HG03571 (cell line): ENCODE results near the gene INTS15.

Experiments
- ATAC-seq: cut with Tn5 transposase; IDR thresholded peaks from one replicate; pipeline ENCODE4 v1.9.1; 2021; ENCODE audit not compliant: unreplicated experiment

The INTS15 gene

DNA sequence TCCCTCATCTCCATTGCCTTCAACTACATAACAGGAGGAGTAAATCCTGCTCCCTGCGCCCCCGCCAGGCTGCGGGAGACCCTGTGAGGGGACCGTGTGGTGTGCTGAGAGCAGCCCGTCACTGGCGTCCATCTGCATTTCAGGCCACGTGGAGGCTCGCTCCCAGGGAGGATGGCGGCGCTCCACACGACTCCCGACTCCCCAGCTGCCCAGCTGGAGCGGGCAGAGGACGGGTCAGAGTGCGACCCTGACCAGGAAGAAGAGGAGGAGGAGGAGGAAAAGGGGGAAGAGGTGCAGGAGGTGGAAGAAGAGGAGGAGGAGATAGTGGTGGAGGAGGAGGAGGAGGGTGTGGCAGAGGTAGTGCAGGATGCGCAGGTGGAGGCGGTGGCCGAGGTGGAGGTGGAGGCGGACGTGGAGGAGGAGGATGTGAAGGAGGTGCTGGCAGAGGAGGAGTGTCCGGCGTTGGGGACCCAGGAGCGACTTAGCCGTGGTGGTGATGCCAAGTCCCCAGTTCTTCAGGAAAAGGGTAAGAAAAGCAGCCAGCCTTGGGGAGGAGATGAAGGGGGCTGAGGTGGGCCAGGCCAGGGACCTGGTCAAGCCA, 52.5 kb downstream of the INTS15 start:
- ATAC-seq: no peak

DNA sequence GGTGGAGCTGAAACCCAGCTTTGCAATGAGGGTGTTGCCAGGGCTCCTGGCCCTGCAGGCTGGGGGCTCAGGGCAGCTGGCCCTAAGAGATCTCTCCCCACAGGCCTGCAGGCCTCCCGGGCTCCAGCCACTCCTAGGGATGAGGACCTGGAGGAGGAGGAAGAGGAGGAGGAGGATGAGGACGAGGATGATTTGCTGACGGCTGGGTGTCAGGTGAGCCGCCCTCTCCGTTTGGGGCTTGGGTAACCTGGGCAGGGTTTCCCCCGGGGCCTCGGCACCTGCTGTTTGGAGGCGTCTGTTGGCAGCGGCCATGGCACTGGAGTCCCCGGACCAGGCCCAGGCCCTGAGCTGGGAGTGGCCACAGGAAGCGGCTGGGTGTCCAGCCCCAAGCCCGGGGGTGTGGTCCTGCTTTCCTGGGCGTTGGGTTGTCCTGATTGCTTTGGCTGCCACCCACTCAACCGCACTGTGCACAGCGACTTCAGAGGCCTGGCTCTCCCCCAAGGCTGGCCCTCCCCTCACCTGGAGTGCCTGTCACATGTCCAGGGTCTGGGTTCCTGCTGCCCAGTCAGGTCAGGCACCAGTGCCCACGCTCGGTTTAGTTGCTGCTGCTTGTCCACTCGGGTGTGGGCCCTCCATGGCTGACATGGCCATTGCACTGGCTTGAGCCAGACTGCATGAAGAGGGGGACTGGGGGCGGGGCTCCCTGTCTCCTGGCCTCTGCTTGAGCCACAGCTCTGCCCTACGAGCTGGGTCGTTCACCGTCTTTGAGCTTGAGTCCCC, 53.2 kb downstream of the INTS15 start:
- no peak for ATAC-seq

DNA sequence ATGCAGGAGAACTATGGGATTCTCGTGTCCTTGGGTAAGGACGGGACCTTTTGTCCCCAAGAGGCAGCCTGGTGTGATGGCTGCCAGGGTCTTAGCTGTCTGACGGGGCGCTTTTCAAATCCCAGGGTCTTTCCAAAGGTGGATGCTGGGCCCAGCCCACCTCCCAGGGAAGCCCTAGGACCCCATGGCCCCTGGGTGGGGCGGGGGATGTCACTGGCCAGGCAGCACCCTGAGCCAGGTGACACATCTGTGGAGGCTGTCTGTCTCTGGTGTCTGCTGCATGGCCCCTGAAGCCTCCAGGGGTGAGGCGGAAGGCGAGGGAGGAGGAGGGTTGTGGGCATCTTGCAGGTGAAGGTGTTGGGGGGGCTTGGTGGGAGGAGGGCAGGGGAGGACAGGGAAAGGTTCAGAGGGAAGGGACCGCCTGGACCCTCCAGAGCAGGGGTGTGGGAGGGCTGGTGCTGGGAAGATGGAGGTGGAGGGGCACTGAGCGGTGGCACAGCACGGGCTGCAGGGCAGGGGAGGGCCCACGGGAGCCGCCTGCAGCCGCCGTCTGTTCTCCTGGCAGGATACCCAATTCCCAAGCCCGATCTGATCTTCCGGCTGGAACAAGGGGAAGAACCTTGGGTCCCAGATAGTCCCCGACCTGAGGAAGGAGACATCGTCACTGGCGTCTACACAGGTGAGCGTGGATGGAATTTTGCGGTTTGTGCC, 54.2 kb downstream of the INTS15 start:
- no peak for ATAC-seq

DNA sequence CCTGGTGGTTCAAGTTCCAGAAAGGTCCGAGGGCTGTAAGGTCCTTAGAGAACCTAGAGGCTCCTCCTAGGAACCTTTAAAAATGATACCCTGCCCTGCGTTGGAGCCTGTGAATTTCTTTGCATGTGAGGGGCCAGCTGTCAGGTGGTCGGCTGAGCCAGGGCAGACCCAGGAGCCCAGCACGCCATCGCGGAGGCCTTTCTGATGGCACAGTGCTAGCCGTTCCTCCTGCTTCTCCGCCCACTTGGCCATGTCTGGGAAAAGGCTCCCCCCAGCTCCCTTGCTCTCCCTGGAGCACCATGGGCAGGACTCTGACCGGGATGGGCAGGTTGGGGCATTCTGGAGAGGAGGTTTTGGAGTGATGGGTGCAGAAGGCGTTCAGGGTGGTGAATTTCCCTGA, 54.9 kb downstream of the INTS15 start:
- no peak for ATAC-seq

DNA sequence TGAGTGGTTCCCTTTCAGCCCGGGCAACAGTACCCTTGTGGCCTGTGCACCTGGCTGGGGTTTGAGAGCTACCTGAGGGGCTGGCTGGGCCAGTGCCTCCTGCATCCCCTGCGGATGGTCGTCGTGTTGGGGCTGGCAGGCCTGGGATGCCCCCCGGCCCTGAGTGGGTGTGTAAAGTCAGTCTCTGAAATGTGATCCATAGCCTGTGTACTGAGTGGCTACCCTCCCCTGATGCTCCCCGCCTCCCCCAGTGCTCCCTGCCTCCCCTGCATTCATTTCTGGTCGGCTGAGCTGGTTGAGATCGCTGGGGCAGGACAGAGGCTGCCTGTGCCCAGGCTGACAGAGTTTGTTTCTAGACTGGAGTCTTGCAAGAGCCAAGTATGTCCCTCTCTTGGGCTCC, 56.6 kb downstream of the INTS15 start:
- no peak for ATAC-seq

DNA sequence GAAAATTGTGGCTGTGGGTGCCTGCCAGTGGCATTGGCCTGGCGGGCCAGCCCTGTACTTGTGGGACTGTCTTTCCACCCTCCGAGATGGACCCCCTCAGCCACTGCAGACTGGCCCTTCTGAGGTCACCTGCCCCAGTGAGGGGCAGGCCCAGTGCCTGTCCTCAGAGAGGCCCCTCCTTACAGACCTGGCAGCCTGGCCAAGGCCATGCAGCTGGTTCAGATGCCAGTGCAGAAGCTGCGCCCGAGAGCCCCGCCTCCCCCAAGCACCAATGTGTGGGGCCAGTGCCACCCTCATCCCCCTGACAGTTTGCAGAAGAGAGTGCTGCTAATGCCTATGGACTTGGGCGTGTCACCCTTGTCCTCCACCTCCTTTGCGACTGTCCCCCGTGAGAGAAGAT, 57.3 kb downstream of the INTS15 start:
- ATAC-seq: no peak

DNA sequence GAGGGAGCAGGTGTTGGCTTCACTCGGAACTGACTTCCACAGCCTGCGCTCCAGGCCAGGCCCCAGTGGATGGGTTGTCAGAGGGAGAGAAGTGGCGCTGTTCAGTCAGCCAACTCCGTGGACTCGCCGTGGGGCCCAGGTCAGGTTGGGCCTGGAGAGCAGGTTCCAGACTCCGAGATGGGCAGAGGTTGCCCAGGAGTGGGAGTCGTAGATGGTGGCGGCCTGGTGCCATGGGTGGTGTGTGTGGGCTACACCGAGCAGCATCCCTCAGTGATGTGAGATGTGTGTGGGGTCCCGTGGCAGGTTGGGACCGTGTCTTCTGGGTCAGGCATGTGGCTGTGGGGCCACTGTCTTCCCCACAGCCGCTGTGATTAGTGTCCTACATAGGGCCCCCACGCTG, 57.7 kb downstream of the INTS15 start:
- no peak for ATAC-seq

DNA sequence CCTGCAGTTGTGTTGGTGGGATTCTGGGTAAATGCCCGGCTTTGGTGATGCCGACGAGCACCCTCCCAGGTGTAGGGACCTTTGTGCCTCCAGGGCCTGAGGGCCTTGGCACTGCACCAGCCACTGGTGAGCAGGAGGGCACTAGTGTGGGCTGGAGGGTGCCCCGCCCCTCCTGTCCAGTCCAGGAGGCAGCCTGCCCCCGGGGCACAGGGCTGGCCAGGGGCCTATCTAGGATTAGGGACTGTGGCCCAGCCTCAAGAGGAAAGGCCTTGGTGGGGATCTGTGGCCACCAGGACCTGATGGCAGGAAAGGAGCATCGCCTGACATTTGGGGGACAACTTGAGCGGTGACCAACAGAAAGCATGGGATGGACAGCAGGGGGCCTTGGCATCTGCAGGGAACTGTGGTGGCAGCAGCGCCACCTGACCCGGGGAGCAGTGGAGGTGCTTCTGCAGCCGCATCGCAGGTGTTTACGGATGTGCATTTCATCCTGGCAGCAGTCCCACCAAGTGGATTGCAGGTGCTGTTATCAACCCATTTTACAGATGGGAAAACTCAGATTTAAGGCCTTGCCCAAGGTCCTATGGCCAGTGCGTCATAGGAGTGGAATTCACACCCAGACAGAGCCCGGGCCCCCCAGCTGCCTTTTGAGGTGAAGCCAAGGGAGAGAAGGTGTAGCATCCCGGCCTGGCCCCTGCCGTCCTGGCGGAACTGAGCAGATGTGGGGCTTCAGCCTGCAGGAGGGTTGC, 58.4 kb downstream of the INTS15 start:
- ATAC-seq: no peak

DNA sequence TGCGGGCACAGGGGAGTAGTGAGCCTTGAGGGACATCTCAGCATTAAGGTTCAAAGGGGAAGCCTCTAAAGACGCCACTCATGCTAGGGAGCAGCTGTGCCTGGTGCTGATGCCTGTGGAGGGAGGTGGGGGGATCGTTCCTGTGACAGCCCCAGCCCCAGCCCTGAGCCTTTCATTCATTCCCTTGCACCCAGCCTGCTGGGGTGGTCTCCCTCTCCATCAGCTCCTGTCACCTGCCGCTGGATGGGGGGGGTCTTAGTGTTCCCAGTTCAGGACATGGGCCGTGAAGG, 58.9 kb downstream of the INTS15 start:
- ATAC-seq: no peak

DNA sequence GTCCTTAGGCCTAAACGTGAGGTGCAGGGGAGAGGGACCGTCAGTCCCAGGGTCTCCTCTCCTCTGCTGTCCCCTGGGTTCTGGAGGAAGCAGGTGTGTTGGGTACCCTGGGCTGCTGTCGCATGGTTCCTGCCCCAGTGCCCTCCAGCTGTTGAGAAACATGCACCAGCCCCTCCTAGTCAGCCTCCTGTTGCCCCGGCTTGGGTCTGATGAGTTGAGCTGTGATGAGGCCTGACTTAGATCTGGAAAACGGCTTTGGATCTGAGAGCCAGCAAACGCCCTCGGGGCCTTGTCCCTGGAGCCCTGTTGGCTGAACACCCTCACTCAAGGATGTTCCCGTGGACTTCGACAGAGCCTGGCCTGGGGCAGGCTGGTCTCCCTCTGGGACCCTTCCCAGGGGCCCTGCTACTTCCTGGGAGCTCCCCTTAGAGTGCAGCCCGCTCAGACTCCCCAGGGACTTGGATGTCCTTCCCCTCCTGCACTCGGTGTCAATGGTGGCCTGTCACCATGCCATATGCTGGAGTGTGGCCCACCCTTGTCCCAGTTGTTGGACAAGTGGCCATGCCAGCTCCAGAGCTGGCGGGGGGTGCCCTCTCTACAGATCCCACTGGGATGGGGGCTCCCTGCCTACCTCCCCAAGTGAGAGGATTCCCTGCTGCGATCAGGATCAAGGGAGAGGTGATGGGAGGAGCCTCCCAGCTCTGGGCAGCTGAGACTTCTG, 59.6 kb downstream of the INTS15 start:
- ATAC-seq: no peak

DNA sequence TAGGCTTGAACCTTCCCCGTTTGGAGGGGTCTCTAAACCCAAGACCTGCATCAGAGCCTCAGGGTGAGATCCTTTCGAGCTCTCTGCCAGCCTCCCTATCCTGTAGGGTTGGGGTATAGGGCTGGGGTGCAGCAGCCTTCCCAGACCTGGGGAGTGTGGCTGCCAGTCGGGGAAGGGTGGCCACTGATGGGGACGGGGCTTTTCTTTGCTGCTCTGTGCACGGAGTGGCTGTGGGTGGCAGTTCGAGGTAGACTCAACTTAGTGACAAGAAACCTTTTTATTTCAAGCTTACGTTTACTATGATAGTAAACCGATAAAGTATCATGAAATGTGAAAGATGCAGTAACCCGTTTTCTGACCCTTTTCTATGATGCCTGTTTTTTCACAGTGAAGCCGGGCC, 60.3 kb downstream of the INTS15 start:
- ATAC-seq: no peak

DNA sequence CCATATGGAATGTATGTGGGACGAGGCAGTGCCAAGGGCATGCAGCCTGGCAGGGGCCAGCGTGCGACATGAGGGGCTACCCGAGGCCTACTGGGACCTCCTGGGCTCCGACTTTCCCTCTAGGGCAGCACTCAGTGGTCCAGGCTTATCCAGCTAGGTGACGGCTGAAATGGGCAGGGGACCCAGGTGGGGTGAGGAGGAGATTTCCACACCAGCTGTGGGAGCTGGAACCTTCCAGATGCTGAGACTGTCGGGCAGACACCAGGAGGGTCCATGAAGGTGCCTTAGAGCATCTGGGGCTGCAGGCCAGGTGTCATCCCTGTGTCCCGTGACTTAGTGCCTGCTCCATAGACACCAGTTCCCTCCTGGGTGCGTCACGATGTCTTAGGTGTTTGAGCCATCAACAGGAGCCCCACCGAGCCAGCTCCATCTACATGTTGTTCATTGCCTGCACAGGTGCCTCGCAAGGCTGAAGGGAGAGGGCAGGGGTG, 60.7 kb downstream of the INTS15 start:
- no peak for ATAC-seq

DNA sequence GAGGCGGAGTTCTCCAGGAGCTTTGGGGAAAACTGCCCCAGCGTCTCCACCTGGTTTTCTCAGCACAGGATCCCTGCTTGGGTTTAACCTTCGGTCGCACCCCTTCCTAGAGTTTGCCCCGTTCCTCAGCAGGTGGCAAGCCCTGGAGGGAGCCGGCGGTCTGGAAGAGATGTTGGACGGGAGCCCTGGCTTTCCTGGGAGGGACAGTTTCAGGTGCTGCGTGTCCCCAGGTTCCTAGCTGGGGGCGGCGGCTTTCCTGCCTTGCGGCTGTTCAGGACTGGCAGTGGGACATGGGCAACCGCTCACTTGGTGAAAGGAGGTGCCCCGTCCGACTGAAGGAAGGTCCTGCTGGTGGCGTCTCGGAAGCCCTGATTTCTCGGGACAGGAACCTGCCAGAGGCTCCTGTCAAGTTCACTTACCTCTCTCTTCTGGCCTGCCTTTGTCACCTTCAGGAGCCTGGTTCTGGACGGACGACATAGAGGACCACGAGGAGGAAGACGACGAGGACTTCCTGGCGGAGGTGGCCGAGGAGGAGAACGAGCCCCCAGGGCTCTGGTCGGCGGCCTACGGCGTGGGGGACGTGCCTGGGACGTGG, 62.1 kb downstream of the INTS15 start:
- no peak for ATAC-seq

DNA sequence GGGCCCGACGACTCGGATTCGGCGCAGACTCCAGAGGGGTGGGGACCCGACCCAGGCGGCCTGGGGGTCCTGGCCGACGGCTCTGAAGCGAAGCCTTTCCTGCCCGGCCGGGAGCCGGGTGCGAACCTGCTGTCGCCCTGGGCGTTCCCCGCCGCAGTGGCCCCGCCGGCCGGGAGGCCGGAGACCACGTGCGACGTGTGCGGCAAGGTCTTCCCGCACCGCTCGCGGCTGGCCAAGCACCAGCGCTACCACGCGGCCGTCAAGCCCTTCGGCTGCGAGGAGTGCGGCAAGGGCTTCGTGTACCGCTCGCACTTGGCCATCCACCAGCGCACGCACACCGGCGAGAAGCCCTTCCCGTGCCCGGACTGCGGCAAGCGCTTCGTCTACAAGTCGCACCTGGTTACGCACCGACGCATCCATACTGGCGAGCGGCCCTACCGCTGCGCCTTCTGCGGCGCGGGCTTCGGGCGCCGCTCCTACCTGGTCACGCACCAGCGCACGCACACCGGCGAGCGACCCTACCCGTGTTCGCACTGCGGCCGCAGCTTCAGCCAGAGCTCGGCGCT, 62.7 kb downstream of the INTS15 start:
- ATAC-seq: no peak

DNA sequence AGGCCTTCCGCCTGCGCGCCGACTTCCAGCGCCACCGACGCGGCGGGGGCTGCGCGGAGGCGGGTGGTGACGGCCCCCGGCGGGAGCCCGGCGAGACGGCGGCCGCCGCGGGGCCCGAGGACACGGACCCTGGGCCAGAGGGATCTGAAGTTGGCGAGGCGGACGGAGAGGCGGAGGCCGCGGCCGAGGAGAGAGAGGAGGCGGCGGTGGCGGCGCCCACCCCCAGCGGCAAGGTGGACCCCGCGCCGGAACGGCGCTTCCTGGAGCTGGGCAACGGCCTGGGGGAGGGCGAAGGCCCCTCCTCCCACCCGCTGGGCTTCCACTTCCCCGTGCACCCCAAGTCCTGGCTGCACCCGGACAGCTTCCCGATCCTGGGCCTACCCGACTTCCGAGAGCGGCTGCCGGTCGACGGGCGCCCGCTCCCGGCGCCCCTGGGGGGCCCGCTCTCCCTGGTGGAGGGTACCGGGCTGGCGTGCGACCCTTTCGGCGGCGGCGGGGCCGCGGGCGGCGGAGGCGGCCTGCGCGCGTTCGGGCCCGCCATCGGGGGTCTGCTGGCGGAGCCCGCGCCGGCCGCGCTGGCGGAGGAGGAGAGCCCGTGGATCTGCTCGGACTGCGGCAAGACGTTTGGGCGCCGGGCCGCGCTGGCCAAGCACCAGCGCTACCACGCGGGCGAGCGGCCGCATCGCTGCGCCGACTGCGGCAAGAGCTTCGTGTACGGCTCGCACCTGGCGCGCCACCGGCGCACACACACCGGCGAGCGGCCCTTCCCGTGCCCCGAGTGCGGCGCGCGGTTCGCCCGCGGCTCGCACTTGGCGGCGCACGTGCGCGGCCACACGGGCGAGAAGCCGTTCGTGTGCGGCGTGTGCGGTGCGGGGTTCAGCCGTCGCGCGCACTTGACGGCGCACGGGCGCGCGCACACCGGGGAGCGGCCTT, 63.5 kb downstream of the INTS15 start:
- no peak for ATAC-seq

DNA sequence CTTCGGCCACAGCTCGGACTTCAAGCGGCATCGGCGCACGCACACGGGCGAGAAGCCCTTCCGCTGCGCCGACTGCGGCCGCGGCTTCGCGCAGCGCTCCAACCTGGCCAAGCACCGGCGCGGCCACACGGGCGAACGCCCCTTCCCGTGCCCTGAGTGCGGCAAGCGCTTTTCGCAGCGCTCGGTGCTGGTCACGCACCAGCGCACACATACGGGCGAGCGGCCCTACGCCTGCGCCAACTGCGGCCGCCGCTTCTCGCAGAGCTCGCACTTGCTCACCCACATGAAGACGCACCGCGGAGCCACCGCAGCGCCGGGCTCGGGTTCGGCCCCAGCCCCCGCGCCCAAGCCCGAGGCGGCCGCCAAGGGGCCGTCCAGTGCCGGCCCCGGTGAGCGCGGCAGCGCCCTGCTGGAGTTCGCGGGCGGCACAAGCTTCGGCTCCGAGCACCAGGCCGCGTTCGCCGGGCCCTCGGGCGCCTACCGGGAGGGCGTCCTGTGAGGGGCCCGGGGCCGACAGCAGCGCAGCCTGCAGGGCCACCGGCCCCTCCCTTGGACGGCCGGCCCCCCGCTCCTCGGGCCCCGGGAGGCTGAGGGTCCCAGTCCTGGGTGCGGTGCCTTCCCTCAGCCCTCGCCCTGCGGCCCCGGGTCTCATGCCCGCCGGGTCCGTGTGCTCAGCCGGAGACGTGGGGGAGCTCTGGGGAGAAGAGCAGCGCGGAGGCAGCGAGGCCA, 64.5 kb downstream of the INTS15 start:
- no peak for ATAC-seq

DNA sequence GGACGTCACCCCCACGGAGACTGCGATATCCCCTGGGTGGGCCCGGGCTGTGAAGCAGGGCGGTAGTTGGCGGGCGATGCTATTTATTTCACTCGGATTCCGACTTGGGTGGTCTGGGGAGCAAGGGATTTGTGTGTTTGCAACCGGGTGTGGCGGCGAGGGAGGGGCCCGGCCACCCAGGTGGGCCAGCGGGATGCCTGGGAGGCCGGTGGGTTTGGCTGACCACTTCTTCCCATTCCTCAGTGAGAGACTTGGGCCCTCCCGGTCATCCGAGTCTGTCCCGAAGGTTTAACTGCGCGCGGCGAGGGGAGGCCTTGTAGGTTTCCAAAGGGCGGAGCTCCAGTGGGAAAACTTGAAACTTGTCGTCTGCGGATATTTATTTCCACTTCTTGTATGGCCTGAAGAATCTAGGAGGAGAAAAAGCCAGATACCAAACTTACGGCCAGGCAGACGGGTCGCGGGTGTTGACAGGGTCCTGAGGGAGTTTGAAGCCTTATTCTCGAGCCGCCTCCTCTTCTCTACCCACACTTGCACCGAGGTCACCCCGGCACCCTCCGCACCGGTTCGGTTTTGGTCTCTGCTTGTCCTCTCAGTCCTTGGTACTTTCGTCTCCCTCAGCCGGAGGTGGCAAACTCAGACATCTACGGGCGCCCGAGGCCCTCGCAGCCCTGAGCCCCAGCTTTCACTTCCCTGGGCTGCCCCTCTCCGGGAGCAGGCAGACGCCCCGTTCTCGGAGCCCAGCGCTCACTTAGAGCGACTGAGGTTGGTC, 65.2 kb downstream of the INTS15 start:
- no peak for ATAC-seq
